ENCODE data around the gene DUOX2. TPM values are rescaled to one million over a fixed set of nuclear protein-coding genes. Genes with fewer than 3 reads are reported as not detected.
"Not testable (repeated sequence)": the region's sequence is repeated elsewhere in the genome, so short reads cannot be mapped to it uniquely, and the experiment has no call there.

Gene DUOX2
- total RNA-seq, 1 donor from 2014 or later = not detected

DNA sequence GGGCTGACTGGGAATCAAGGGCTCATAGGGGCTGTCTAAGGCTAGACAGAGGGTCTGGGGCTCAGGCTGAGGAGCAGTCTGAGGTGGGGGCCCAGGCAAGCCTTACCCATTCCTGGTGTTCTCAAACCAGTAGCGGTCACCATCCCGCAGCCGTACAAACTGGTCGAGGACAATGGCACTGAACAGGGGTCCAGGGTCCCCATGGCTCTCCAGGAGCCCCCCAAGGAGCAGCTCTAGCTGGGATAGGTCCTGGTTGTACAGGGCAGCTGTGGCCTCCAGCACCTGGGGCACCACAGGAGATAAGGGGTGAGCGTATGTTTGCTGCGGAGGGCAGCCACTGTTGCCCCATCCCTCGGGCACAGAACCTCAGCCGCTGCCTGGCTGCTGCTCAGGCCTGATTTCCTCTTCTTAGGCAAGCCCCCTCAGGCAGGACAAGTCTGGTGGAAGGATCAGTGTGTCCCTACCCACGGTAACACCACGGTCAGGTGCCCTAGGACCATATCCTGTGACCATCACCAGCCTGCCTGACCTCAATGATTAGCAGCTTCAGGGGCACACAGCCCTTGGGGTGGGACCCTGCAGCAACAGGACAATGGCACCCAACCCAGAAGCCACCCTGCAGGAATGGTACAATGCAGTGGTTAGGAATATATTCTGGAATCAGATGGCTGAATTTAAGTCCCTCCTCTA lies 5.9 kb downstream of the DUOX2 start:
- no peak overlapping the region for H3K4me3 Mint-ChIP-seq
- no peaks in the 10 kb centered on the region for H3K36me3 Mint-ChIP-seq
- H3K4me3 ChIP-seq = no peak overlapping the region
- H3K4me1 Mint-ChIP-seq = peaks cover 6% of the 10 kb centered on the region
- TF ChIP-seq EZH2 (IDR thresholded peaks at IDR 0.05) (no peak), EZH2phosphoT487 (IDR thresholded peaks at IDR 0.05) (no peak)
- TF ChIP-seq, protein P1, sequence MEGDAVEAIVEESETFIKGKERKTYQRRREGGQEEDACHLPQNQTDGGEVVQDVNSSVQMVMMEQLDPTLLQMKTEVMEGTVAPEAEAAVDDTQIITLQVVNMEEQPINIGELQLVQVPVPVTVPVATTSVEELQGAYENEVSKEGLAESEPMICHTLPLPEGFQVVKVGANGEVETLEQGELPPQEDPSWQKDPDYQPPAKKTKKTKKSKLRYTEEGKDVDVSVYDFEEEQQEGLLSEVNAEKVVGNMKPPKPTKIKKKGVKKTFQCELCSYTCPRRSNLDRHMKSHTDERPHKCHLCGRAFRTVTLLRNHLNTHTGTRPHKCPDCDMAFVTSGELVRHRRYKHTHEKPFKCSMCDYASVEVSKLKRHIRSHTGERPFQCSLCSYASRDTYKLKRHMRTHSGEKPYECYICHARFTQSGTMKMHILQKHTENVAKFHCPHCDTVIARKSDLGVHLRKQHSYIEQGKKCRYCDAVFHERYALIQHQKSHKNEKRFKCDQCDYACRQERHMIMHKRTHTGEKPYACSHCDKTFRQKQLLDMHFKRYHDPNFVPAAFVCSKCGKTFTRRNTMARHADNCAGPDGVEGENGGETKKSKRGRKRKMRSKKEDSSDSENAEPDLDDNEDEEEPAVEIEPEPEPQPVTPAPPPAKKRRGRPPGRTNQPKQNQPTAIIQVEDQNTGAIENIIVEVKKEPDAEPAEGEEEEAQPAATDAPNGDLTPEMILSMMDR (IDR thresholded peaks at IDR 0.05) = no peak
- H4K20me1 ChIP-seq (ENCODE audit: low read depth) = peaks cover 10% of the 10 kb centered on the region
- no peak overlapping the region for H3K4me2 ChIP-seq
- peaks cover 2% of the 10 kb centered on the region for H3K9me3 Mint-ChIP-seq
- peaks cover 61% of the 10 kb centered on the region for H3K27me3 ChIP-seq
- H3K27ac Mint-ChIP-seq = no peak overlapping the region
- no peaks in the 10 kb centered on the region for H3F3A ChIP-seq (ENCODE audit: low read depth)
- H3K27ac ChIP-seq = no peak overlapping the region
- H3K27me3 Mint-ChIP-seq (ENCODE audit: insufficient read depth, low read depth) = peaks cover 48% of the 10 kb centered on the region
- H3K36me3 ChIP-seq = no peaks in the 10 kb centered on the region
- H3K9ac ChIP-seq = no peak overlapping the region
- no peaks in the 10 kb centered on the region for H3K79me2 ChIP-seq (ENCODE audit: low read depth)
- H3K4me1 ChIP-seq = no peaks in the 10 kb centered on the region
- DNase-seq (ENCODE audit: low spot score) = no peak
- H3K9me3 ChIP-seq (ENCODE audit: low read depth) = no peaks in the 10 kb centered on the region
- H2AFZ ChIP-seq (replicated peaks) = no peak overlapping the region

- Histone ChIP-seq H3K4me2 (no peak overlapping the region), H3K27me3 (peaks cover 51% of the 10 kb centered on the region), H3K36me3 (no peaks in the 10 kb centered on the region), H3K79me2 (ENCODE audit: low read depth) (no peaks in the 10 kb centered on the region), H3K4me1 (peaks cover 1% of the 10 kb centered on the region), H3K4me3 (no peak overlapping the region), H3F3A (ENCODE audit: low read depth) (no peaks in the 10 kb centered on the region), H4K20me1 (ENCODE audit: low read depth) (no peaks in the 10 kb centered on the region), H3K9ac (no peak overlapping the region), H3K27ac (no peak overlapping the region), H3K9me3 (ENCODE audit: low read depth) (no peaks in the 10 kb centered on the region), H2AFZ (replicated peaks) (no peak overlapping the region)
- Mint-ChIP-seq H3K9me3 (peaks cover 2% of the 10 kb centered on the region), H3K36me3 (no peaks in the 10 kb centered on the region), H3K4me1 (peaks cover 3% of the 10 kb centered on the region), H3K27ac (no peak overlapping the region), H3K4me3 (no peak overlapping the region), H3K27me3 (ENCODE audit: insufficient read depth, low read depth) (peaks cover 34% of the 10 kb centered on the region)
- TF ChIP-seq, protein P1 (IDR thresholded peaks at IDR 0.05) = no peak
- no peak for TF ChIP-seq EZH2 (IDR thresholded peaks at IDR 0.05)
- TF ChIP-seq EZH2phosphoT487 (IDR thresholded peaks at IDR 0.05) = no peak
- no peak for DNase-seq (ENCODE audit: low spot score)
Measured at GRCh38 chr15:45106002-45106790, 7.8 kb downstream of the DUOX2 start.

DNA sequence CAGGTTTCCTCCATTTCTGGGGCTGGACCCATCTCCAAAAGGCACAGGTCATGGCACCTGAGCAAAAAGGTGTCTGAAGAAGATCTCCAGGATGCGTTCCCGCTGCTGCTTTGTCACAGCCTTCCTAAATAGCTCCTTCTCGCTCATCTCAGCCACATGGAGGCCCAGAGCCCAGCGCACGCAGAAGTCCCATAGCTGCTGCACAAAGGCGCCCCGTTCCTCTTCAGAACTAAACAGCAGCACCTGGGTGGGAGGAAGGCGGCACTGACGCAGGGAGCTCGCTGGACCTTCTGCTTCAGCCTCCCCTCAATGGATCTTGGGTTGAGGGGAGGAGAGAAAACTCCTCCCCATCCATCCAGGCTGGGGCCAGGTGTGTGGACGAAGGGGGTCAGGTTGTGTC lies 8.4 kb downstream of the DUOX2 start:
- H3K36me3 Mint-ChIP-seq = no peaks in the 10 kb centered on the region
- H3K27me3 ChIP-seq = peaks cover 46% of the 10 kb centered on the region
- TF ChIP-seq EZH2phosphoT487 (IDR thresholded peaks at IDR 0.05) (no peak), EZH2 (IDR thresholded peaks at IDR 0.05) (no peak)
- TF ChIP-seq, protein P1 (IDR thresholded peaks at IDR 0.05) = no peak

GRCh38 chr15:45104170-45104569 lies 9.8 kb downstream of the DUOX2 start:
- Mint-ChIP-seq H3K4me1 (peaks cover 12% of the 10 kb centered on the region), H3K27me3 (ENCODE audit: insufficient read depth, low read depth) (peaks cover 25% of the 10 kb centered on the region)
- not testable (repeated sequence) for H3F3A ChIP-seq (ENCODE audit: low read depth); H3K4me1 ChIP-seq; H3K9me3 Mint-ChIP-seq; H3K4me3 Mint-ChIP-seq; H3K36me3 Mint-ChIP-seq; H3K4me3 ChIP-seq; H3K9me3 ChIP-seq (ENCODE audit: low read depth); H3K9ac ChIP-seq; H3K27ac Mint-ChIP-seq; H3K4me2 ChIP-seq; H3K36me3 ChIP-seq; H3K79me2 ChIP-seq (ENCODE audit: low read depth); H4K20me1 ChIP-seq (ENCODE audit: low read depth); H2AFZ ChIP-seq (replicated peaks); DNase-seq (ENCODE audit: low spot score); H3K27ac ChIP-seq
- peaks cover 32% of the 10 kb centered on the region for H3K27me3 ChIP-seq

More for the DNA sequence above, 8.4 kb downstream of the DUOX2 start:
- Histone ChIP-seq H3K36me3 (no peaks in the 10 kb centered on the region), H3K4me2 (no peak overlapping the region), H3K9me3 (ENCODE audit: low read depth) (no peaks in the 10 kb centered on the region), H3K27ac (no peak overlapping the region), H3K4me3 (no peak overlapping the region), H3K4me1 (peaks cover 7% of the 10 kb centered on the region), H3K79me2 (ENCODE audit: low read depth) (no peaks in the 10 kb centered on the region), H4K20me1 (ENCODE audit: low read depth) (no peaks in the 10 kb centered on the region), H3F3A (ENCODE audit: low read depth) (no peaks in the 10 kb centered on the region), H2AFZ (replicated peaks) (no peak overlapping the region), H3K9ac (no peak overlapping the region)
- Mint-ChIP-seq H3K4me3 (no peak overlapping the region), H3K4me1 (peaks cover 9% of the 10 kb centered on the region), H3K27me3 (ENCODE audit: insufficient read depth, low read depth) (peaks cover 34% of the 10 kb centered on the region), H3K9me3 (peaks cover 2% of the 10 kb centered on the region), H3K27ac (no peak overlapping the region)
- no peak for DNase-seq (ENCODE audit: low spot score)
